GM12878 (cell line): ENCODE data around the gene CLASP1. TPM values are rescaled to one million over a fixed set of nuclear protein-coding genes. Genes with fewer than 3 reads are reported as not detected.
"Not testable (repeated sequence)": the region's sequence is repeated elsewhere in the genome, so short reads cannot be mapped to it uniquely, and the experiment has no call there.

ENCODE experiments used
- ATAC-seq: fragments of 200-7000 bp; cut with Tn5 transposase; 3 replicates; pipeline ENCODE4 v1.9.1; 2020; ENCODE audit warnings: mild to moderate bottlenecking, moderate library complexity
- BruUV-seq: library from RNA; stranded (reverse); fragments of 400-500 nt; replicated peaks from 2 replicates; lab custom pipeline; 2021; lab: Mats Ljungman, UMichigan
- CTCF ChIA-PET: fragments of 300-600 bp; sonication (Branson Sonifier 250); formaldehyde crosslinking; extraction: SDS; loops from one replicate; lab custom pipeline; 2021; ENCODE audit warnings: inconsistent platforms; lab: Yijun Ruan, JAX
- POLR2A ChIA-PET: fragments of 350-600 bp; formaldehyde crosslinking; extraction: SDS; loops from one replicate; lab custom pipeline; 2021; ENCODE audit warnings: inconsistent platforms; lab: Charles Lee
- RAD21 ChIA-PET: fragments of 300-600 bp; sonication (Branson Sonifier 250); formaldehyde crosslinking; loops from one replicate; lab custom pipeline; 2023; ENCODE audit warnings: antibody characterized with exemption; ENCODE audit not compliant: unreplicated experiment; lab: Charles Lee
- SMC1A ChIA-PET: fragments of 300-600 bp; sonication (Branson Sonifier 250); formaldehyde crosslinking; loops from one replicate; lab custom pipeline; 2023; ENCODE audit not compliant: unreplicated experiment, uncharacterized antibody; lab: Charles Lee
- DNase-seq: peaks from one replicate; pipeline ENCODE4 v3.0.0-alpha.2; 2011; ENCODE audit warnings: low read depth, low spot score
- FAIRE-seq: peaks from 3 replicates; lab custom pipeline; 2011; peaks lifted over from hg19 to GRCh38; lab: Jason Lieb, UNC
- H2AFZ ChIP-seq: 2 replicates; pipeline ENCODE4 v1.6.0; 2011; ENCODE audit warnings: low read depth, low read length, control low read depth; ENCODE audit not compliant: control insufficient read depth
- H3K27ac ChIP-seq: 2 replicates; pipeline ENCODE4 v1.5.1; 2011; ENCODE audit warnings: control low read depth; ENCODE audit not compliant: control insufficient read depth, insufficient read depth
- H3K27me3 ChIP-seq, 2 experiments: replicated peaks in 1 of 2; 2 replicates each; pipeline versions ENCODE4 v1.6.0 to v1.6.1; 2011; ENCODE audit warnings: low read length in 1 of 2; ENCODE audit not compliant: control insufficient read depth in 2 of 2, insufficient read depth in 2 of 2
- H3K36me3 ChIP-seq, 2 experiments: 2 replicates each; pipeline ENCODE4 v1.5.1; 2011; ENCODE audit warnings: low read length in 1 of 2; ENCODE audit not compliant: control insufficient read depth in 2 of 2, insufficient read depth in 2 of 2
- H3K4me1 ChIP-seq: 2 replicates; pipeline ENCODE4 v1.6.1; 2011; ENCODE audit warnings: mild to moderate bottlenecking, low read length, moderate library complexity, mixed read lengths; ENCODE audit not compliant: control insufficient read depth, insufficient read depth
- H3K4me2 ChIP-seq: 2 replicates; pipeline ENCODE4 v1.6.0; 2011; ENCODE audit warnings: control low read depth; ENCODE audit not compliant: control insufficient read depth, insufficient read depth
- H3K4me3 ChIP-seq: fragments of 200-600 bp; sonication (generic); 2 replicates; pipeline ENCODE4 v1.5.1; 2016
- H3K79me2 ChIP-seq: 2 replicates; pipeline ENCODE4 v1.6.0; 2011; ENCODE audit warnings: low read length; ENCODE audit not compliant: control insufficient read depth, insufficient read depth
- H3K9ac ChIP-seq: 2 replicates; pipeline ENCODE4 v1.8.0; 2011; ENCODE audit warnings: low read length, control low read depth, mixed read lengths; ENCODE audit not compliant: control insufficient read depth, insufficient read depth
- H3K9me3 ChIP-seq: replicated peaks from 3 replicates; pipeline ENCODE4 v1.5.1; 2011; ENCODE audit warnings: mild to moderate bottlenecking, low read length; ENCODE audit not compliant: control insufficient read depth, insufficient read depth
- H4K20me1 ChIP-seq: 2 replicates; pipeline ENCODE4 v1.6.0; 2011; ENCODE audit not compliant: control insufficient read depth, insufficient read depth
- BCLAF1 ChIP-seq: fragments of 450-650 bp; IDR thresholded peaks from 2 replicates; pipeline ENCODE4 v1.6.1; 2017; ENCODE audit warnings: antibody characterized with exemption, mild to moderate bottlenecking, moderate library complexity
- CHD2 ChIP-seq: IDR thresholded peaks from 2 replicates; pipeline ENCODE4 v1.6.1; 2011; ENCODE audit warnings: low read depth, low read length, improper control_type of control experiment, borderline replicate concordance
- ETV6 ChIP-seq, 2 experiments: fragments of 450-650 bp in 1 of 2; IDR thresholded peaks in 1 of 2; conservative IDR thresholded peaks in 1 of 2; 2 replicates each; pipeline ENCODE4 v1.6.1; 2014; ENCODE audit warnings: antibody characterized with exemption in 1 of 2, borderline replicate concordance in 1 of 2, low read depth in 1 of 2, mild to moderate bottlenecking in 1 of 2, moderate library complexity in 1 of 2
- HDGF ChIP-seq: fragments of 450-650 bp; IDR thresholded peaks from 2 replicates; pipeline ENCODE4 v1.6.1; 2016; ENCODE audit warnings: antibody characterized with exemption
- MAX ChIP-seq: IDR thresholded peaks from 2 replicates; pipeline ENCODE4 v1.6.1; 2012; ENCODE audit warnings: low read depth, low read length, improper control_type of control experiment
- MTA2 ChIP-seq: fragments of 450-650 bp; IDR thresholded peaks from 2 replicates; pipeline ENCODE4 v1.6.1; 2016; ENCODE audit warnings: low read depth, mild to moderate bottlenecking, moderate library complexity
- PML ChIP-seq: IDR thresholded peaks from 2 replicates; pipeline ENCODE4 v1.6.1; 2012; ENCODE audit warnings: low read length, inconsistent platforms
- REST ChIP-seq: IDR thresholded peaks from 2 replicates; pipeline ENCODE4 v1.6.1; 2012; ENCODE audit warnings: mild to moderate bottlenecking, low read depth, low read length
- SPI1 ChIP-seq: IDR thresholded peaks from 2 replicates; pipeline ENCODE4 v1.6.1; 2011; ENCODE audit warnings: low read depth, mild to moderate bottlenecking, low read length, moderate library complexity, borderline replicate concordance; ENCODE audit not compliant: insufficient read depth
- TCF12 ChIP-seq: IDR thresholded peaks from 2 replicates; pipeline ENCODE4 v1.6.1; 2011; ENCODE audit warnings: low read depth, mild to moderate bottlenecking, low read length
- WRNIP1 ChIP-seq: IDR thresholded peaks from 2 replicates; pipeline ENCODE4 v1.6.1; 2011; ENCODE audit warnings: low read depth, low read length, improper control_type of control experiment, borderline replicate concordance
- WGBS: methylation state at CpG from one replicate; pipeline ENCODE4 v1.1.6; 2016; ENCODE audit warnings: low lambda C conversion rate; ENCODE audit not compliant: insufficient replicate concordance, insufficient coverage; ENCODE audit errors: missing lambda C conversion rate; 5-methylcytosine and 5-hydroxymethylcytosine counted together
- in situ Hi-C: fragments of 300-500 bp; cut with MboI; formaldehyde crosslinking; loops from 9 replicates; pipeline ENCODE4 v1.14.3; 2018; ENCODE audit warnings: mixed read lengths
- intact Hi-C: fragments of 100-400 bp; cut with micrococcal nuclease; formaldehyde crosslinking; loops from one replicate; pipeline ENCODE4 v1.14.2; 2022; ENCODE audit not compliant: unreplicated experiment
- polyA plus RNA-seq, 11 experiments: library from polyadenylated mRNA; depleted of rRNA in 4 of 11; unstranded in 6 of 11; stranded (reverse) in 5 of 11; fragments of >200 nt; fragmentation: Nextera tagmentation in 4 of 11; fragmentation: Illumina TruSeq in 1 of 11; extraction: Ambion mirVana in 4 of 11; extraction: Trizol in 1 of 11; gene quantifications; 1 replicate in 1 of 11; 2 replicates in 10 of 11; pipeline versions ENCODE4 v1.2.1 to v1.2.3, GENCODE V29; 2011 to 2016; ENCODE audit warnings: inconsistent platforms in 2 of 11, missing spikeins in 2 of 11, low read depth in 1 of 11
- total RNA-seq, 4 experiments: library from RNA; depleted of rRNA in 3 of 4; stranded (reverse); fragments of >200 nt in 3 of 4; fragmentation: Illumina TruSeq in 1 of 4; extraction: Trizol in 1 of 4; gene quantifications; 2 replicates each; pipeline versions ENCODE4 v1.2.1 to v1.2.3, GENCODE V29; 2013 to 2021

Gene CLASP1
- total and polyA plus RNA-seq, 10 of the 15 experiments (the other 5 are each of a cell fraction or from before 2014, with no cell fraction given) = 1.4 to 62.4 (median 32.9) TPM

GRCh38 chr2:121610487-121610874 is 38.8 kb downstream of the CLASP1 start:
- ATAC-seq, intact Hi-C loops, H3K27me3 ChIP-seq, CTCF ChIA-PET, H4K20me1 ChIP-seq, H3K9me3 ChIP-seq, BruUV-seq, H3K4me1 ChIP-seq, H3K4me2 ChIP-seq, H3K4me3 ChIP-seq, H3K27ac ChIP-seq, RAD21 ChIA-PET, FAIRE-seq, H3K9ac ChIP-seq, in situ Hi-C loops, H2AFZ ChIP-seq, DNase-seq, POLR2A ChIA-PET: not testable (repeated sequence)
- SMC1A ChIA-PET = interaction anchor here (0.7 to 1.4 kb wide), 4 partner anchors 8 to 108 kb away, joined by 3 to 6 read pairs (median 3); no protein-coding TSS in a partner anchor
- Histone ChIP-seq H3K36me3 (peaks cover 2 to 13% of the 10 kb centered on the region in 2 experiments), H3K79me2 (peaks cover 55% of the 10 kb centered on the region)
- peak; percentile 61; the same call in 1 of the 2 replicates for TF ChIP-seq SPI1
- peak in 1 of 2 experiments; percentile 71; a peak in 2 of 4 replicates for TF ChIP-seq ETV6 (conservative IDR thresholded peaks at IDR 0.05 in 1 of 2, IDR thresholded peaks at IDR 0.05 in 1 of 2; ENCODE audit: borderline replicate concordance in 1 of 2, low read depth in 1 of 2)

- BruUV-seq = no TSS peak
- no peak overlapping the region for H2AFZ ChIP-seq
- peaks cover 53% of the 10 kb centered on the region for H3K79me2 ChIP-seq
- no peak for ATAC-seq
- ChIA-PET RAD21 (no interaction called here), SMC1A (interaction anchor here (0.7 to 1.4 kb wide), 3 partner anchors 10 to 175 kb away, joined by 3 read pairs; no protein-coding TSS in a partner anchor), CTCF (no interaction called here), POLR2A (no interaction called here)
- H3K4me3 ChIP-seq = no peak overlapping the region
- H3K9ac ChIP-seq = no peak overlapping the region
- in situ Hi-C loops = no loop called here
- H3K9me3 ChIP-seq = peaks cover 7% of the 10 kb centered on the region; the same call in 2 of the 3 replicates
- H4K20me1 ChIP-seq = no peaks in the 10 kb centered on the region
- no peak overlapping the region for H3K27ac ChIP-seq
- intact Hi-C loops = no loop called here
- 65% methylated on average over 3 of the region's 3 CpGs for WGBS
- H3K4me2 ChIP-seq = no peak overlapping the region
- no peak for FAIRE-seq
- peaks cover 3 to 13% of the 10 kb centered on the region in 2 experiments for H3K36me3 ChIP-seq
- H3K27me3 ChIP-seq = no peaks in the 10 kb centered on the region
- no peaks in the 10 kb centered on the region for H3K4me1 ChIP-seq
- no peak for DNase-seq
- TF ChIP-seq MTA2 (no peak), TCF12 (no peak), CHD2 (no peak), BCLAF1 (no peak), PML (no peak), HDGF (no peak), MAX (no peak), REST (no peak), WRNIP1 (no peak)
Measured at GRCh38 chr2:121608967-121609366, 40.3 kb downstream of the CLASP1 start.
